GM21360 (cell line): ENCODE measurements around the gene FAM107A.

ENCODE experiments used
- ATAC-seq: cut with Tn5 transposase; IDR thresholded peaks from one replicate; pipeline ENCODE4 v1.9.1; 2021; ENCODE audit warnings: mild to moderate bottlenecking, moderate library complexity; ENCODE audit not compliant: unreplicated experiment

The FAM107A gene

GRCh38 chr3:58577269-58577821 is at the start of gene FAM107A:
Gene FAM107A (minus strand): TSS chr3:58577391. CDS start chr3:58569860, 7,531 bp downstream.
- ATAC-seq: no peak

- ATAC-seq: no peak
Observed at GRCh38 chr3:58625196-58625824, 48.1 kb upstream of the FAM107A start.

GRCh38 chr3:58624550-58624949 is 47.4 kb upstream of the FAM107A start:
- ATAC-seq: no peak

DNA sequence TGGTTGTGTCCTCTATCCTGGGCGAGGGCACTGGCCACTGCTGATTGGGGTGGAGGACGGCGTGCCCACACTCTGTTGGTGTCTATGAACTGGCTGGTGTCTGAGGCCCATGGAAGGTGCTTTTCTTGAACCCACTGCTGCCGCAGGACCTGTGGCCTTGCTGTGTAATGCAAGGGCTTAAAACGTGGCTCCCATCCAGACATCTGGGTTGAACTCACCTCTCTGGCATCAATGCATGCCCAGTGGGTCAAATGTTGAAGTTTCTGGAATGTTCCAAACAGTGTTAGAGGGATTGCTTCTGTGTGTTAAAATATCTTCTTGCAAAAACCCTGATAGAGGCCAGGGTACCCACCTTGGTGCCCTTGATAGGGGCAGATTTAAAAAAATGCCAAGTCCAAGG is 46.8 kb upstream of the FAM107A start:
- no peak for ATAC-seq

GRCh38 chr3:58623478-58623877 is 46.3 kb upstream of the FAM107A start:
- ATAC-seq: no peak

DNA sequence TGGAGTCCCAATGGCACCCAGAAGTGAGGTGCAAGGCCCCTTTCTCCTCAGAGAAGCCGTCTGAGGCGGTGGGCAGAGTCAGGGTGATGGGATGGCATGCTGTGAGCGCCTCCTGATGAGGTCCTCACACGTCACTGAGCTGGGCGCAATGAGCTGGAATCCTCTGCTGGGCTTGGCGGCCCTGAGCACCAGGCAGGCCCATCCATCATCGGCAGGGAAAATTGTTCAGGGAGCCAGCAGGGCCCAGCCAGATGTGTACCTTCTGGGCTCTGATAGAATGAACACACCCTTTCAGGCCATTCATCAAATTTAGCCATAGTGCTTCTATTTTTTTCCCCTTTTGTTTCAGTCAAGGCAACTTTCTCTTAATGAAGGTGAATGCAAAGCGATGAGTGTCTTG is 45.7 kb upstream of the FAM107A start:
- ATAC-seq: no peak

DNA sequence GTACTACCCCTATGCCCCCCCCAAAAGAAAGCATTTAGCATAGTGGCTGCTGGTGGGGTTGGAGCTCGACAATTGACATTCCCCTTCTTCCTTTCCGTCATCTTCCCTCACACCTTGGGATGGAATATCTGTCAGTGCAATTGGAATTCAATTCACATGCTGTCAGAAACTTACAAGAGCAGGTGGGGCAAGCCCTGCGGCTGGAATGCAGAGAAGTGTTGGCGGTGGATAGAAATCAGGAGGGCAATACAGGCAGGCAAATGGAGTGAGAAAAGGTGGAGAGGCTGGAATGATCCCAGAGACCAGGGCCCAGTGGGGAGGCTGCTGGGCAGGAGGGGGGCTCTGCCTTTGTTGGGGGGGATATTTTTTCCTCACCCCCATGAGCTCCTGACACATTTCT is 45.2 kb upstream of the FAM107A start:
- ATAC-seq: no peak

DNA sequence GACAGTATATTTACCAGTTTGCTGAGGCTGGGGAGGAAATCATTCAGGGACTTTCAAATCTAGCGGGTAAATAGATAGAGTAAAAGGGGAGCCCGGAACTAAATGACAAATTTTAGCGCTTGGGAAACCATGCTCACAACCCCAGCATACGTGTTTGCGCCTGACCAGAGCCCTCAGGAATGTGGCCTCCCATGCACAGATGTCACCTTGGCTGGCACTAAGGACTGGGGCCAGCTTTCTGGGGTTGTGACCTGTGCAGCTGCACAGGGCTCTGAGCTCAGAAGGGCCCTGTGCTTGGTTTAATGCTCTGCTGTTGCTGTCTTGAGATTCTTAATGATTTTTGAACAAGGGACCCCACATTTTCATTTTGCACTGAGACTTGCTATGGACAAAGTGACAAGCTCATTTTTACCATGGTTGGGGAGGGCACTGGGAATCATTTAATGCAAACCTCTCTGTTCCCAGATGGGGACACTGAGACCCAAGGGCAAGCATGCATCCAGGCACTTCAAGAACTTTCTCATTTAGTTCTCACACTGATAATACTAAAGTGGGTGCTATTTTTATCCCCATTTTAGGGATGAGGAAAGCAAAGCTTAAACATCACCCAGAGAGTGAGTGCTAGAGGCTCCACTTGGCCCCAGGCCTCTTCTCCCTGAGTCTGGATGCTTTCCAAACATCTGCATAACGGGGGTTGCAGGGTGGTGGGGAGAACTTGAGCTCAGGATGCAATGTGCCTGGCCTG is 44.1 kb upstream of the FAM107A start:
- ATAC-seq: no peak

- ATAC-seq: no peak
Observed at GRCh38 chr3:58620421-58620820, 43.2 kb upstream of the FAM107A start.

DNA sequence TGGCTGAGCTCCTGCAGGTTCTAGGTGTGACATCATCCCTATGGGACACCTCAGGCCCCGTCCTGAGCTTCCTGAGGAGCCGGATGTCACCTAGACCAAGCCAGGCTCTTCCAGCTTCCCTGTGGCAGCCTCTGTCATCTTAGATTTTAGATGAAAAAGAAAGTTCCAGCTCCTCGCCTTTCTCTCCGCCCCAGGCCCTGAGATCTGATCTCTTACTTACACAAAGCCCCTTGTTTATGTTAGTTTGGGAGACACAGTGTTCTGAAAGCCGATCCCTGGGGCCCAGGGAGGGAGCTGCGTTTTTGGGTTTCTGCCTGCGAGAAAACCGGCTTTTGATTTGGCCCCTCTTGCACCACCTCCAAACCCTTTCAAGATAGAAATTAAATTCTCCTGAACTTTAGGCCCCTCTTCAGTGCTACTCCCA is 40.2 kb upstream of the FAM107A start:
- no peak for ATAC-seq

DNA sequence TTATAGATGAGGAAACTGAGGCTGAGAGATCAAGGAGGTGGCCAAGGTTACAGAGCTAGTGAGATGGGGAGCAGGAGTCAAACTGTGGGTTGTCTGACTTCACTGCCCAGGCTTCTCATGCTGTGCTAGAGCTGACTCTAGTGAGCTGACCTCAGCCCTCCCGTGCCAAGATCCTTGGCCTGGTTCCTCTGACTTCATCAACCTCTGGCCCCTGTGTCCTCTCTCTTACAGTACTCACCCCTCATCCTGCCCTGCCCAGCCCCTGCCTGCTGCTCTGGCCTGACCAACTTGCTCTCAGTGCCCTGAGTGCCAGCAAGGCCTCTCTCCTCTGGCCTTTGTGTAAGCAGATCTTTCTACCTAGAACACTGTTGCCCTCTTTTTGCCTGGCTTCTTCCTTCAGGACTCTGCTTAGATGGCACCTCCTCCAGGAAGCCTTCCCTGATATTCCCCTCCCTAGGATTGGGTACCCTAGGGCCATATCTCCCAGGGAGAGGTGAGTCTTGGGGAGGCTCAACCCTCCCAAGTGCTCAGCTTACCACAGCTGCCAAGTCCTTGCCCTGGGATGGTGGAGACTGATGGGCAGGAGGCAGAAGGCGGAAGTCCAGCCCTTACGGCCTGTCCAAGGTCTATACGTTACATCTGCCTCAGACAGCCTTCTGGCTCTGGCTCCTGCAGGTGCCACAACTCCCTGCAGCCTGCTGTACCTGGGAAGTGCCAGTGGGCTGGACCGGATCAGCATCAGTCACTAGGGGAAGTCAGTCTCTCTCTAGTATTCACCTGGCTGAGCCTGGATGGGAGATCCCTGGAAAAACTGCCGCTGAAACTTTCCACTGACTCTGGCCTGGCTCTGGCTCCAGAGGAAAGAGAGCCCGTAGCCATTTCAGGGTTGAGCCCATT is 36.3 kb upstream of the FAM107A start:
- no peak for ATAC-seq

- no peak for ATAC-seq
Observed at GRCh38 chr3:58612830-58613229, 35.6 kb upstream of the FAM107A start.

- no peak for ATAC-seq
Observed at GRCh38 chr3:58609990-58610389, 32.8 kb upstream of the FAM107A start.

DNA sequence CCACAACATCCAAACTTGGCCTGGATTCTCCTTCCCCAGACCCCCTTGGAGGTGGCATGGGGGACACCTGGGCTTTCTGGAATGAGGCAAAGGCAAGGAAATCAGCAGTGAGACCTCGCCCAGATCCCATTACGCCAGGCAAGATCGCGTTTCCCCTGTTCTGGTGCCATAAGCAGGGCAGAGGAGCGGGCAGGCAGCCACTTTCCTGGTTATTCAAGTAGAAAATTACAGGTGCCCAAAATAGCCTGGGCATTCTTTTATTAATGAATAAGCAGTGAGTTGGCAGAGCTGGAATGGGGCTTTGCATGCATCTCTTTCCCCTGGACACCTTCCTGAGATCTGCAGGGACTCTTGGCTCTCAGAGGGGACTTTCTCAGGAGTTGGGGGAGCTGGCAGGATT is 31.5 kb upstream of the FAM107A start:
- ATAC-seq: no peak

- no peak for ATAC-seq
Observed at GRCh38 chr3:58607816-58608215, 30.6 kb upstream of the FAM107A start.

- no peak for ATAC-seq
Observed at GRCh38 chr3:58606693-58607092, 29.5 kb upstream of the FAM107A start.

DNA sequence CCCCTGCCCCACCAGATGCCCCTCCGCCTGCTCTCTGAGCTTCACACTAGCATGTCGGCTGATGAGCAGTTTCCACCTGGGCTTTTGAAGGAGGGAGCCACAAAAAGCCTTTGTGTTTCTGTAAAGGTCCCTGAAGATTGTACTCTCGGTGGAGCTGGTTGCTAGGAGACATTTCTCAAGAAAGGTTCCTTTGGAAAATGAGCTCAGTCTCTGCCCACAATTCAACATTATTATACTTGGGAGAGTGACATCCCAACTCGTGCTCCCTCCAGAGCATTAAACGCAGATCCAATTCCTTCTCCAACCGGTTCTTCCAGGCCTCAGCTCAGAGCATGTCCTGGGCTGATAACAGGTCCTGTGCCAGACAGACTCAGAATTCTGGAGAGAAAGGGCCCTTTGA is 26.8 kb upstream of the FAM107A start:
- no peak for ATAC-seq

DNA sequence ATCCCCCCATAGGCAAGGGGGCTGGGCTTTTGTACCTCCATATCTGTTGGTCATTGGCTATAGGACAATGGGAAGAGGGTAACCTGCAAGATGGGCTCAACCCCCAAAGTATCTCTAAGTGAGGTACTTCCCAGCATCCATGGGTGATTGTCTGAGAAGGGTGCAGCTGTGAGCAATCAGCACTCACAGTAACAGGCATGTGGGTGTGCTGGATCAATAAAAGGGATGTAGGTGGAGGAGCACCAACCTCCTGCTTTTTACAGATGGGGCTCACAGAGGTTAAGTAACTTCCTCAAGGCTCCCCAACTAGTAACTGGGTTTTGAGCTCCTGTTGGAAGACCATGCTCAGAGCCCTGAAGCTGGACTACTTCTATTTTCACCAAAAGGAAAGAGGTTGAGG is 26.4 kb upstream of the FAM107A start:
- no peak for ATAC-seq

- no peak for ATAC-seq
Observed at GRCh38 chr3:58597770-58598310, 20.6 kb upstream of the FAM107A start.

- no peak for ATAC-seq
Observed at GRCh38 chr3:58596834-58597518, 19.8 kb upstream of the FAM107A start.
